Measurements from ENCODE around the gene FAT1. TPM values are rescaled to one million over a fixed set of nuclear protein-coding genes. Genes with fewer than 3 reads are reported as not detected.
A peak's percentile ranks its signal among the peaks of the same experiment; 100 is the strongest.

The FAT1 gene
- total and polyA plus RNA-seq, 2 donors (not counting 3 experiments of a cell fraction or from before 2014, with no cell fraction given): 9.2 to 9.8 TPM

GRCh38 chr4:186722796-186723291 lies 812 bp downstream of the FAT1 start:
- Histone ChIP-seq H3K4me3 (replicated peaks in 1 of 3; ENCODE audit: insufficient read depth in 1 of 3, low read depth in 1 of 3, low read length in 3 of 3) (peak overlapping the region in 2 of 3 experiments; percentile 2 to 61), H3K9ac (replicated peaks; ENCODE audit: extremely low read depth, insufficient read depth, low read length) (no peak overlapping the region), H3K4me2 (ENCODE audit: insufficient read depth, low read length) (no peak overlapping the region), H3K27ac (ENCODE audit: insufficient read depth, low read depth, low read length) (no peak overlapping the region), H3K9me1 (replicated peaks; ENCODE audit: control insufficient read depth, extremely low read depth, insufficient read depth, low read length) (no peaks in the 10 kb centered on the region), H2AFZ (ENCODE audit: low read depth, low read length) (peak overlapping the region; percentile 94), H3K4me1 (ENCODE audit: control insufficient read depth, extremely low read depth, insufficient read depth, low read length) (peaks cover 26% of the 10 kb centered on the region), H3K27me3 (ENCODE audit: control insufficient read depth in 2 of 2, insufficient read depth in 2 of 2, low read length in 2 of 2) (peaks cover 33 to 55% of the 10 kb centered on the region in 2 experiments), H4K20me1 (replicated peaks; ENCODE audit: control insufficient read depth, extremely low read depth, insufficient read depth, low read length) (no peaks in the 10 kb centered on the region), H3K36me3 (ENCODE audit: control insufficient read depth in 2 of 2, extremely low read depth in 1 of 2, insufficient read depth in 2 of 2, low read length in 2 of 2) (no peaks in the 10 kb centered on the region), H3K9me3 (replicated peaks; ENCODE audit: control insufficient read depth, insufficient read depth, low read length) (no peaks in the 10 kb centered on the region), H3K79me2 (ENCODE audit: control insufficient read depth, insufficient read depth, low read length) (no peaks in the 10 kb centered on the region)
- POLR2A ChIA-PET: no interaction called here
- DNase-seq (ENCODE audit: low read depth, low spot score) (no peak), FAIRE-seq (no peak)
- dilution Hi-C loops (cut with MboI; ENCODE audit: extremely low pct_ligation_motif_present, low sequenced_read_pairs): no loop called here
- CTCF ChIA-PET: no interaction called here
- TF ChIP-seq EZH2 (IDR thresholded peaks at IDR 0.05; ENCODE audit: borderline replicate concordance, low read depth, low read length, severe bottlenecking) (peak; percentile 74), MYC (IDR thresholded peaks at IDR 0.05; ENCODE audit: low read depth, low read length) (no peak)
- BruUV-seq (replicated peaks): no TSS peak
- intact Hi-C loops (cut with micrococcal nuclease): loop anchor here (10.0 kb wide), 1 partner anchor 362 kb away; no protein-coding TSS in a partner anchor

DNA sequence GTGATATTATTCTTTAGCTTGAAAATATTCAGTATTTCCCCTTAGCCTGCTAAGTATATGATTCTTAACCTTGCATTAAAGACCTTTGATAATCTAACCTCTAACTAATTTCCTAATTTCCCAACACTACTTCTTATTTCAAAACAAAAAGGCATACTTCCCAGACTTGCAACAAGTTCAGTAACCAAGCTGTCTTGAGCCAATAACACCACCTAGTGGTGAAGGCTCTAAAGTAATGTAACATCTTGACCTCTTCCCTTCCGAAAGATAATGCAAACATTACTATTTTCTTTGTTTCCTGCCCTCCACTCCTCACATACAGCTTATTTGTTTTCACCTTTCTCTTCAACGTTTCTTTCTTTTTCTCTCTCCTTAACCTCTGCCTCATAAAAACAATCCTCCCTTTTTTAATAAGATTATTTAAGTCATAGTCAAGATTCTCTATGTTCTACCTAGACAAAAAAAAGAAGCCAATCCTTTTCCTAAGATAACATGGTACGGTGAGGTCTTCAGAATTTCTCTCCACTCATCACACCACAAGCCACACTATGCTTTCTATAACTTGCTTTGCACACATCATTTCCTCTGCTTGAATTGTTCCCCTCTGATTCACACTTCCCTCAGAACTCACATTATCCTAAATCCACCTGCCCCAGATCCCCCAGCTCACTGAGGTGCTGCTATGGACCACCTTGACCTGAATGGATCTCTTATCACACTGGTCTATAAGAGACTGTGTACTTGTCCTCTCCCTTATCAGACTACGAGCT lies 3.5 kb downstream of the FAT1 start:
- Histone ChIP-seq H3K9ac (replicated peaks; ENCODE audit: extremely low read depth, insufficient read depth, low read length) (no peak overlapping the region), H3K36me3 (ENCODE audit: control insufficient read depth in 2 of 2, extremely low read depth in 1 of 2, insufficient read depth in 2 of 2, low read length in 2 of 2) (no peaks in the 10 kb centered on the region), H3K4me2 (ENCODE audit: insufficient read depth, low read length) (no peak overlapping the region), H3K27me3 (ENCODE audit: control insufficient read depth in 2 of 2, insufficient read depth in 2 of 2, low read length in 2 of 2) (peaks cover 21 to 32% of the 10 kb centered on the region in 2 experiments), H3K27ac (ENCODE audit: insufficient read depth, low read depth, low read length) (no peak overlapping the region), H3K4me1 (ENCODE audit: control insufficient read depth, extremely low read depth, insufficient read depth, low read length) (peaks cover 11% of the 10 kb centered on the region), H4K20me1 (replicated peaks; ENCODE audit: control insufficient read depth, extremely low read depth, insufficient read depth, low read length) (no peaks in the 10 kb centered on the region), H3K9me3 (replicated peaks; ENCODE audit: control insufficient read depth, insufficient read depth, low read length) (no peaks in the 10 kb centered on the region), H3K79me2 (ENCODE audit: control insufficient read depth, insufficient read depth, low read length) (no peaks in the 10 kb centered on the region), H2AFZ (ENCODE audit: low read depth, low read length) (no peak overlapping the region), H3K4me3 (replicated peaks in 1 of 3; ENCODE audit: insufficient read depth in 1 of 3, low read depth in 1 of 3, low read length in 3 of 3) (no peak overlapping the region), H3K9me1 (replicated peaks; ENCODE audit: control insufficient read depth, extremely low read depth, insufficient read depth, low read length) (no peaks in the 10 kb centered on the region)
- CTCF ChIA-PET: no interaction called here
- TF ChIP-seq CTCF (IDR thresholded peaks at IDR 0.05; ENCODE audit: extremely low read depth in 1 of 2, insufficient read depth in 1 of 2, low read depth in 1 of 2, low read length in 2 of 2) (peak; percentile 9 to 11), GATA2 (IDR thresholded peaks at IDR 0.05; ENCODE audit: insufficient read depth, insufficient read length, low read depth, low read length) (no peak), JUN (IDR thresholded peaks at IDR 0.05; ENCODE audit: borderline replicate concordance, insufficient read depth, insufficient read length, low read depth) (no peak), MYC (IDR thresholded peaks at IDR 0.05; ENCODE audit: low read depth, low read length) (no peak)
- DNase-seq (ENCODE audit: low read depth, low spot score) (no peak), FAIRE-seq (no peak)
- no TSS peak for BruUV-seq (replicated peaks)
- dilution Hi-C loops (cut with MboI; ENCODE audit: extremely low pct_ligation_motif_present, low sequenced_read_pairs): no loop called here
- intact Hi-C loops (cut with micrococcal nuclease): loop anchor here (10.0 kb wide), 1 partner anchor 365 kb away; no protein-coding TSS in a partner anchor
- POLR2A ChIA-PET: no interaction called here
